Transverse colon (tissue), 4 donors: ENCODE data around the gene HIVEP3. TPM values are rescaled to one million over a fixed set of nuclear protein-coding genes. Genes with fewer than 3 reads are reported as not detected.

Experiments used
- DNase-seq: peaks from one replicate; pipeline ENCODE4 v3.0.0-alpha.2; 2019
- H3K27ac ChIP-seq, 4 donors: fragments of 200-600 bp; sonication (generic); 2 replicates each; pipeline ENCODE4 v1.5.1; 2016 to 2018; ENCODE audit warnings: inconsistent platforms in 4 of 4
- H3K27me3 ChIP-seq: fragments of 200-600 bp; sonication (generic); 2 replicates; pipeline ENCODE4 v1.5.1; 2017; ENCODE audit warnings: inconsistent platforms
- H3K36me3 ChIP-seq, 4 donors: fragments of 200-600 bp; sonication (generic); 2 replicates each; pipeline ENCODE4 v1.5.1; 2017 to 2019; ENCODE audit warnings: inconsistent platforms in 4 of 4
- H3K4me1 ChIP-seq, 4 donors: fragments of 200-600 bp; sonication (generic); 2 replicates each; pipeline ENCODE4 v1.5.1; 2017 to 2020; ENCODE audit warnings: inconsistent platforms in 4 of 4
- H3K4me3 ChIP-seq, 4 donors: fragments of 200-600 bp; sonication (generic); 1 replicate in 1 of 4; 2 replicates in 3 of 4; pipeline versions ENCODE4 v1.5.1 to v1.6.1; 2017 to 2019; ENCODE audit warnings: inconsistent platforms in 4 of 4
- H3K9me3 ChIP-seq, 2 donors: fragments of 200-600 bp; sonication (generic); 2 replicates each; pipeline ENCODE4 v1.5.1; 2017 to 2019; ENCODE audit warnings: inconsistent platforms in 2 of 2
- CTCF ChIP-seq, 5 experiments: fragments of 200-600 bp in 3 of 5; fragments of 450-650 bp in 2 of 5; sonication (generic) in 3 of 5; IDR thresholded peaks; 1 replicate in 2 of 5; 2 replicates in 3 of 5; pipeline ENCODE4 v1.5.1; 2016 to 2017; ENCODE audit warnings: antibody characterized with exemption in 5 of 5, inconsistent platforms in 3 of 5, mild to moderate bottlenecking in 2 of 5, moderate library complexity in 1 of 5
- EP300 ChIP-seq: sonication (generic); formaldehyde crosslinking; IDR thresholded peaks from one replicate; pipeline ENCODE4 v1.6.1; 2017; ENCODE audit warnings: antibody characterized with exemption, low read depth
- POLR2A ChIP-seq: fragments of 450-650 bp; IDR thresholded peaks from one replicate; pipeline ENCODE4 v1.6.1; 2016; ENCODE audit warnings: antibody characterized with exemption, mild to moderate bottlenecking, moderate library complexity
- POLR2AphosphoS5 ChIP-seq, 3 donors: sonication (generic); formaldehyde crosslinking; IDR thresholded peaks; one replicate each; pipeline ENCODE4 v1.6.1; 2016; ENCODE audit warnings: antibody characterized with exemption in 3 of 3
- WGBS, 2 donors: methylation state at CpG; one replicate each; pipeline ENCODE4 v1.1.5; 2018; ENCODE audit warnings: low coverage in 1 of 2; 5-methylcytosine and 5-hydroxymethylcytosine counted together
- in situ Hi-C, 4 donors: fragments of 200-750 bp; cut with MboI; loops; one replicate each; pipeline versions ENCODE4 v1.15.0 to v1.15.1; 2017; ENCODE audit warnings: low sequenced_read_pairs in 3 of 4, low pct_ligation_motif_present in 1 of 4, low pct_unique_long_range_greater_than_20kb in 1 of 4
- intact Hi-C: fragments of 100-400 bp; cut with DNase I; formaldehyde crosslinking; loops from one replicate; pipeline ENCODE4 v1.15.1; 2023; ENCODE audit warnings: low total_unique reads
- total RNA-seq, 4 donors: library from RNA; depleted of rRNA; stranded (reverse); fragments of >200 nt; gene quantifications; one replicate each; pipeline ENCODE4 v1.1.0, GENCODE V29; 2016

The HIVEP3 gene
- total RNA-seq, 4 donors from 2014 or later: 3.7 to 15.0 (median 5.2) TPM

- H3K27me3 ChIP-seq: no peaks in the 10 kb centered on the region
- DNase-seq: no peak
- no peaks in the 10 kb centered on the region for H3K36me3 ChIP-seq
- 75 to 77% methylated on average over 4 of the region's 4 CpGs for WGBS, 2 donors
- no peaks in the 10 kb centered on the region for H3K4me1 ChIP-seq
- in situ Hi-C loops (no loop called here), intact Hi-C loops (no loop called here)
- no peak overlapping the region for H3K4me3 ChIP-seq
- no peak overlapping the region for H3K27ac ChIP-seq
- no peak for TF ChIP-seq POLR2AphosphoS5 (IDR thresholded peaks at IDR 0.05)
- TF ChIP-seq POLR2A: no peak
- no peak for TF ChIP-seq EP300
- no peak for TF ChIP-seq CTCF (IDR thresholded peaks at IDR 0.05)
- H3K9me3 ChIP-seq: no peaks in the 10 kb centered on the region
Observed at GRCh38 chr1:41702771-41703170, 216.0 kb downstream of the HIVEP3 start.

GRCh38 chr1:41700986-41701535 lies 217.7 kb downstream of the HIVEP3 start:
- WGBS, 2 donors: 79 to 100% methylated on average over 2 to 6 of the region's 6 CpGs
- no peak overlapping the region for H3K4me3 ChIP-seq
- H3K4me1 ChIP-seq: no peaks in the 10 kb centered on the region
- no peak overlapping the region for H3K27ac ChIP-seq
- TF ChIP-seq POLR2AphosphoS5 (IDR thresholded peaks at IDR 0.05): no peak
- TF ChIP-seq EP300: no peak
- no peak for TF ChIP-seq POLR2A
- TF ChIP-seq CTCF (IDR thresholded peaks at IDR 0.05): no peak
- intact Hi-C loops (no loop called here), in situ Hi-C loops (no loop called here)
- H3K27me3 ChIP-seq: no peaks in the 10 kb centered on the region
- no peak for DNase-seq
- H3K9me3 ChIP-seq: no peaks in the 10 kb centered on the region
- H3K36me3 ChIP-seq: no peaks in the 10 kb centered on the region

- TF ChIP-seq POLR2A: no peak
- TF ChIP-seq EP300: no peak
- TF ChIP-seq POLR2AphosphoS5 (IDR thresholded peaks at IDR 0.05): no peak
- TF ChIP-seq CTCF (IDR thresholded peaks at IDR 0.05): no peak
- no peak for DNase-seq
- Histone ChIP-seq H3K4me3 (no peak overlapping the region), H3K9me3 (no peaks in the 10 kb centered on the region), H3K27ac (no peak overlapping the region), H3K27me3 (no peaks in the 10 kb centered on the region), H3K36me3 (no peaks in the 10 kb centered on the region), H3K4me1 (no peaks in the 10 kb centered on the region)
- in situ Hi-C loops (no loop called here), intact Hi-C loops (no loop called here)
- 83% methylated on average over 5 of the region's 5 CpGs; no CpG with 5 or more reads in 1 of the 2 donors for WGBS, 2 donors
Observed at GRCh38 chr1:41700581-41700980, 218.1 kb downstream of the HIVEP3 start.

GRCh38 chr1:41699861-41700248 lies 218.9 kb downstream of the HIVEP3 start:
- no peak for DNase-seq
- H3K4me3 ChIP-seq: no peak overlapping the region
- no peak overlapping the region for H3K27ac ChIP-seq
- H3K36me3 ChIP-seq: no peaks in the 10 kb centered on the region
- intact Hi-C loops: no loop called here
- WGBS, 2 donors: 94 to 98% methylated on average over 5 to 6 of the region's 6 CpGs
- no peaks in the 10 kb centered on the region for H3K9me3 ChIP-seq
- H3K4me1 ChIP-seq: no peaks in the 10 kb centered on the region
- no peaks in the 10 kb centered on the region for H3K27me3 ChIP-seq
- in situ Hi-C loops: no loop called here
- no peak for TF ChIP-seq POLR2A
- no peak for TF ChIP-seq CTCF (IDR thresholded peaks at IDR 0.05)
- no peak for TF ChIP-seq EP300
- TF ChIP-seq POLR2AphosphoS5 (IDR thresholded peaks at IDR 0.05): no peak
